ENCODE measurements around the gene TRIM10. TPM values are rescaled to one million over a fixed set of nuclear protein-coding genes. Genes with fewer than 3 reads are reported as not detected.
A peak's percentile ranks its signal among the peaks of the same experiment; 100 is the strongest.

Gene TRIM10
- total and polyA plus RNA-seq, 10 of the 15 experiments (the other 5 are each of a cell fraction or from before 2014, with no cell fraction given), result 0.01 TPM; not detected in 9

DNA sequence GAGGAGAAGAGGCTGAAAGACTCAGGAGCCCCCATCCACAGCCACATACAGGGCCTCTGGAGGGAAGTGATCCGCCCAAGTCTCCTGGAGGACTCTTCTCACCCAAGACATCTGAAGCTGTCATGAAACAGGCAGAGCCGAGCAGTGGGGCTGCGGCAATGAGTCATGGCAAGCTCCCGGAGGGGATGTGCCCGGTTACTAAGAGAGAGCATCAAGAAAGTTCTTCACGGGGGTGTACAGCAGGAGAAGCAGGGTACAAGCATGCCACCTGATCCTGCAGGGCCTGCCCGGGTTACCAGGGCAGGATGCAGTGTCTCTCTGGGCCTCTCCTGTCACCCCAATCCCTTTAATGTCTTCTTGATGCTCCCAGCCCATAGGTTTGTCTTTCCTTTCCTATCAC lies 31.1 kb upstream of the TRIM10 start:
- Histone ChIP-seq H3K27ac (ENCODE audit: control insufficient read depth, insufficient read depth) (no peak overlapping the region), H4K20me1 (ENCODE audit: control insufficient read depth, insufficient read depth) (no peaks in the 10 kb centered on the region; the same call in 1 of the 2 replicates), H3K9ac (ENCODE audit: control insufficient read depth, insufficient read depth, low read length) (no peak overlapping the region), H3K4me1 (ENCODE audit: control insufficient read depth, insufficient read depth, low read length) (no peaks in the 10 kb centered on the region), H3K36me3 (ENCODE audit: control insufficient read depth in 2 of 2, insufficient read depth in 2 of 2, low read length in 1 of 2) (peaks cover 24 to 39% of the 10 kb centered on the region in 2 experiments), H3K9me3 (replicated peaks; ENCODE audit: control insufficient read depth, insufficient read depth, low read length) (no peaks in the 10 kb centered on the region), H3K27me3 (replicated peaks in 1 of 2; ENCODE audit: control insufficient read depth in 2 of 2, insufficient read depth in 2 of 2, low read length in 1 of 2) (no peaks in the 10 kb centered on the region), H3K4me2 (ENCODE audit: control insufficient read depth, insufficient read depth) (no peak overlapping the region), H3K79me2 (ENCODE audit: control insufficient read depth, insufficient read depth, low read length) (no peaks in the 10 kb centered on the region), H2AFZ (ENCODE audit: control insufficient read depth, low read depth, low read length) (no peak overlapping the region), H3K4me3 (no peak overlapping the region)
- ATAC-seq (no peak), FAIRE-seq (no peak), DNase-seq (ENCODE audit: low read depth, low spot score) (no peak)
- intact Hi-C loops (cut with micrococcal nuclease; ENCODE audit: unreplicated experiment), result no loop called here
- ChIA-PET CTCF (interaction anchor here (1.4 kb wide), 1 partner anchor 14 kb away, joined by 4 read pairs; no protein-coding TSS in a partner anchor), SMC1A (ENCODE audit: uncharacterized antibody, unreplicated experiment) (no interaction called here), POLR2A (no interaction called here), RAD21 (ENCODE audit: unreplicated experiment) (no interaction called here)
- TF ChIP-seq ZZZ3 (IDR thresholded peaks at IDR 0.05; ENCODE audit: control insufficient read depth, insufficient read length, low read depth), result no peak
- TF ChIP-seq POLR2AphosphoS5 (IDR thresholded peaks at IDR 0.05; ENCODE audit: low read length), result 0 out of 2 replicates have a peak, but pooled peaks have one; percentile 30
- WGBS (ENCODE audit: insufficient coverage, insufficient replicate concordance, low lambda C conversion rate, missing lambda C conversion rate), result 78% methylated on average over 3 of the region's 7 CpGs
- no TSS peak for BruUV-seq (replicated peaks)
- in situ Hi-C loops (cut with MboI), result no loop called here

- no peak for TF ChIP-seq PRDM15 (CRISPR knock-in tag; IDR thresholded peaks at IDR 0.05)
- TF ChIP-seq ATF7 (IDR thresholded peaks at IDR 0.05; ENCODE audit: low read depth), result no peak
- no peak for TF ChIP-seq HCFC1 (IDR thresholded peaks at IDR 0.05; ENCODE audit: low read length)
- no peak for TF ChIP-seq SPI1 (IDR thresholded peaks at IDR 0.05; ENCODE audit: borderline replicate concordance, insufficient read depth, low read depth, low read length)
- H3K36me3 ChIP-seq (ENCODE audit: control insufficient read depth in 2 of 2, insufficient read depth in 2 of 2, low read length in 1 of 2), result peaks cover 21 to 37% of the 10 kb centered on the region in 2 experiments
- ChIA-PET CTCF (no interaction called here), SMC1A (ENCODE audit: uncharacterized antibody, unreplicated experiment) (no interaction called here), POLR2A (no interaction called here), RAD21 (ENCODE audit: unreplicated experiment) (no interaction called here)
- no peaks in the 10 kb centered on the region for H3K4me1 ChIP-seq (ENCODE audit: control insufficient read depth, insufficient read depth, low read length)
- no TSS peak for BruUV-seq (replicated peaks)
- intact Hi-C loops (cut with micrococcal nuclease; ENCODE audit: unreplicated experiment), result no loop called here
- ATAC-seq (no peak), DNase-seq (ENCODE audit: low read depth, low spot score) (no peak), FAIRE-seq (no peak)
- no peak overlapping the region for H2AFZ ChIP-seq (ENCODE audit: control insufficient read depth, low read depth, low read length)
- H3K79me2 ChIP-seq (ENCODE audit: control insufficient read depth, insufficient read depth, low read length), result no peaks in the 10 kb centered on the region
- H4K20me1 ChIP-seq (ENCODE audit: control insufficient read depth, insufficient read depth), result no peaks in the 10 kb centered on the region
- in situ Hi-C loops (cut with MboI), result no loop called here
- H3K4me2 ChIP-seq (ENCODE audit: control insufficient read depth, insufficient read depth), result no peak overlapping the region
- no peak overlapping the region for H3K4me3 ChIP-seq
- no peak overlapping the region for H3K27ac ChIP-seq (ENCODE audit: control insufficient read depth, insufficient read depth)
- no peaks in the 10 kb centered on the region for H3K27me3 ChIP-seq (replicated peaks in 1 of 2; ENCODE audit: control insufficient read depth in 2 of 2, insufficient read depth in 2 of 2, low read length in 1 of 2)
- 96% methylated on average over 5 of the region's 5 CpGs for WGBS (ENCODE audit: insufficient coverage, insufficient replicate concordance, low lambda C conversion rate, missing lambda C conversion rate)
- H3K9me3 ChIP-seq (replicated peaks; ENCODE audit: control insufficient read depth, insufficient read depth, low read length), result no peaks in the 10 kb centered on the region
- no peak overlapping the region for H3K9ac ChIP-seq (ENCODE audit: control insufficient read depth, insufficient read depth, low read length)
Measured at GRCh38 chr6:30188541-30188940, 27.5 kb upstream of the TRIM10 start.
